ENCODE measurements around the gene ISLR2. TPM values are rescaled to one million over a fixed set of nuclear protein-coding genes. Genes with fewer than 3 reads are reported as not detected.
"Not testable (repeated sequence)": the region's sequence is repeated elsewhere in the genome, so short reads cannot be mapped to it uniquely, and the experiment has no call there.

ISLR2 gene
- polyA plus RNA-seq, 1 donor (not counting 4 experiments of a cell fraction or from before 2014, with no cell fraction given) = not detected

DNA sequence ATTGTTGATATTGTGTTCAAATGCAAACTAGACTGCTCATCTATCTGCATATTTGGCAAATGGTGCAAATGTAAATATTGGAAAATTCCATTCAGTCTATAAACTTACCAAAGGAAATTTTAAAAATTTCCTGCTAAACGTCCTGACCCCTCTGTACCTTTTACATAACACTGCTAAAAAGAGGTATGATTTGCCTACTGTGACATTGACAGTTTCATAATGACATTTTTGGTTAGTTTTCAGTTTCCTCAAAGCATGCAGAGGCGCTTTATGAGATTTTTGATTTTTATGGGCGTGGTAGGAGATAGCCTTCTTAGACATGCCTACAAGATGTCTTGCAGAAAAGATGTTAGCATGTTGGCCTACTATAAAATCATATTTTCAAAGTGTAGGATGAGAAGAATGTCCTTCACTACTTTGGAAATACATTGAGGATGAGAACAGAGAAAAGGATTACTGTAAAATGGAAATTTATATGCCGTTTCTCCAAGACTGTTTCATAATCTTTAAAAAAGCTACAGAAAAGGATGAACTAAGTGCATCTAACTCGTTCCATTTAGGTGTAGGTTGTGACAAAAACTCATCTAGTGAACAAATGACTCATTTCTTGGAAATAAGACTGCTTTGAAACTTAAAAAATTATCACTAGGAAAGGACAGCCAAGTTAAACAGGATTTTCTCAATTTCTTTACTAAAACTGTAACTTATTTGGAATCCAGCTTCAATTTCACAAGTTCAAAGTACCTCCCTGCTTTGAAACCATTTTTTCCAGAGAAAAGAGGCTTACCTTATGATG lies 28.7 kb downstream of the ISLR2 start:
- DNase-seq (ENCODE audit: low read depth, low spot score) (no peak), FAIRE-seq (no peak)
- Histone ChIP-seq H3K27ac (ENCODE audit: control insufficient read depth, insufficient read depth, low read length) (no peak overlapping the region), H3K27me3 (ENCODE audit: control insufficient read depth, extremely low read depth, insufficient read depth, low read length) (peaks cover 11% of the 10 kb centered on the region), H3K4me2 (ENCODE audit: control insufficient read depth, extremely low read depth, insufficient read depth, low read depth, low read length) (no peak overlapping the region), H2AFZ (ENCODE audit: control insufficient read depth, low read length) (no peak overlapping the region), H3K36me3 (ENCODE audit: control insufficient read depth in 2 of 2, extremely low read depth in 1 of 2, insufficient read depth in 2 of 2, low read length in 2 of 2) (no peaks in the 10 kb centered on the region), H3K4me1 (ENCODE audit: control insufficient read depth, extremely low read depth, insufficient read depth, low read length) (no peaks in the 10 kb centered on the region), H4K20me1 (ENCODE audit: control insufficient read depth, extremely low read depth, insufficient read depth, low read length) (no peaks in the 10 kb centered on the region), H3K79me2 (ENCODE audit: control insufficient read depth, insufficient read depth, low read length) (no peaks in the 10 kb centered on the region), H3K9ac (ENCODE audit: control insufficient read depth, extremely low read depth, insufficient read depth, low read length) (no peak overlapping the region), H3K9me1 (ENCODE audit: control insufficient read depth, extremely low read depth, insufficient read depth, low read length) (peaks cover under 1% of the 10 kb centered on the region), H3K9me3 (ENCODE audit: control insufficient read depth, low read depth, low read length) (no peaks in the 10 kb centered on the region), H3K4me3 (ENCODE audit: control insufficient read depth in 2 of 3, extremely low read depth in 1 of 3, insufficient read depth in 2 of 3, low read depth in 1 of 3, low read length in 3 of 3) (no peak overlapping the region)
- dilution Hi-C loops (cut with MboI; ENCODE audit: extremely low pct_ligation_motif_present, low sequenced_read_pairs) = no loop called here
- no peak for TF ChIP-seq EZH2 (IDR thresholded peaks at IDR 0.05; ENCODE audit: low read length)
- TF ChIP-seq, protein P1, sequence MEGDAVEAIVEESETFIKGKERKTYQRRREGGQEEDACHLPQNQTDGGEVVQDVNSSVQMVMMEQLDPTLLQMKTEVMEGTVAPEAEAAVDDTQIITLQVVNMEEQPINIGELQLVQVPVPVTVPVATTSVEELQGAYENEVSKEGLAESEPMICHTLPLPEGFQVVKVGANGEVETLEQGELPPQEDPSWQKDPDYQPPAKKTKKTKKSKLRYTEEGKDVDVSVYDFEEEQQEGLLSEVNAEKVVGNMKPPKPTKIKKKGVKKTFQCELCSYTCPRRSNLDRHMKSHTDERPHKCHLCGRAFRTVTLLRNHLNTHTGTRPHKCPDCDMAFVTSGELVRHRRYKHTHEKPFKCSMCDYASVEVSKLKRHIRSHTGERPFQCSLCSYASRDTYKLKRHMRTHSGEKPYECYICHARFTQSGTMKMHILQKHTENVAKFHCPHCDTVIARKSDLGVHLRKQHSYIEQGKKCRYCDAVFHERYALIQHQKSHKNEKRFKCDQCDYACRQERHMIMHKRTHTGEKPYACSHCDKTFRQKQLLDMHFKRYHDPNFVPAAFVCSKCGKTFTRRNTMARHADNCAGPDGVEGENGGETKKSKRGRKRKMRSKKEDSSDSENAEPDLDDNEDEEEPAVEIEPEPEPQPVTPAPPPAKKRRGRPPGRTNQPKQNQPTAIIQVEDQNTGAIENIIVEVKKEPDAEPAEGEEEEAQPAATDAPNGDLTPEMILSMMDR (optimal IDR thresholded peaks at IDR 0.05 in 1 of 3, IDR thresholded peaks at IDR 0.05 in 1 of 3, conservative IDR thresholded peaks at IDR 0.05 in 1 of 3; ENCODE audit: extremely low read depth in 1 of 3, insufficient read depth in 2 of 3, low read length in 3 of 3) = no peak

DNA sequence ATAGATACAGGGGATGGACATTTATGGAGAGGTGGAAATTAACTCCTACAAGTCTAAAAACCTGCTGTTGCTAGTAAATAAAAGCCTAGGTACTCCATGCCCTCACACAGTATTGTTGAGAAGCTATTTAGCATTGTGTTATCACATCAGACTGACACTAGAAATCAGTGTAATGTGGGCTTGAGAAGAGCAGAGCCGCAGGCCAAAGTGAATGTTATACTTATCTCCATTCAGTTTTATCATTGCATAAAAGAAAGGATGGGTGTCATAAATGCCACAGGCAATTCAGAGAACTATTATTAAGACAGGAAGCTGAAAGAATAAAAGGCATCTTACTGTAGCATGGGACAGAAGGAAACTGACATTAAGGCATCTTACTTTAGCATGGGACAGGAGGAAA lies 29.4 kb downstream of the ISLR2 start:
- no peaks in the 10 kb centered on the region for H3K36me3 ChIP-seq (ENCODE audit: control insufficient read depth in 2 of 2, extremely low read depth in 1 of 2, insufficient read depth in 2 of 2, low read length in 2 of 2)
- peaks cover 2% of the 10 kb centered on the region for H3K9me1 ChIP-seq (ENCODE audit: control insufficient read depth, extremely low read depth, insufficient read depth, low read length)
- dilution Hi-C loops (cut with MboI; ENCODE audit: extremely low pct_ligation_motif_present, low sequenced_read_pairs) = no loop called here
- H3K27ac ChIP-seq (ENCODE audit: control insufficient read depth, insufficient read depth, low read length) = no peak overlapping the region
- H3K79me2 ChIP-seq (ENCODE audit: control insufficient read depth, insufficient read depth, low read length) = no peaks in the 10 kb centered on the region
- no peak overlapping the region for H2AFZ ChIP-seq (ENCODE audit: control insufficient read depth, low read length)
- H3K9me3 ChIP-seq (ENCODE audit: control insufficient read depth, low read depth, low read length) = no peaks in the 10 kb centered on the region
- H3K4me3 ChIP-seq (ENCODE audit: control insufficient read depth in 2 of 3, extremely low read depth in 1 of 3, insufficient read depth in 2 of 3, low read depth in 1 of 3, low read length in 3 of 3) = no peak overlapping the region
- DNase-seq (ENCODE audit: low read depth, low spot score) = no peak
- H3K27me3 ChIP-seq (ENCODE audit: control insufficient read depth, extremely low read depth, insufficient read depth, low read length) = peaks cover 11% of the 10 kb centered on the region
- no peak overlapping the region for H3K9ac ChIP-seq (ENCODE audit: control insufficient read depth, extremely low read depth, insufficient read depth, low read length)
- no peak for FAIRE-seq
- no peak overlapping the region for H3K4me2 ChIP-seq (ENCODE audit: control insufficient read depth, extremely low read depth, insufficient read depth, low read depth, low read length)
- H4K20me1 ChIP-seq (ENCODE audit: control insufficient read depth, extremely low read depth, insufficient read depth, low read length) = no peaks in the 10 kb centered on the region
- no peaks in the 10 kb centered on the region for H3K4me1 ChIP-seq (ENCODE audit: control insufficient read depth, extremely low read depth, insufficient read depth, low read length)
- no peak for TF ChIP-seq EZH2 (IDR thresholded peaks at IDR 0.05; ENCODE audit: low read length)
- TF ChIP-seq, protein P1 (optimal IDR thresholded peaks at IDR 0.05 in 1 of 3, IDR thresholded peaks at IDR 0.05 in 1 of 3, conservative IDR thresholded peaks at IDR 0.05 in 1 of 3; ENCODE audit: extremely low read depth in 1 of 3, insufficient read depth in 2 of 3, low read length in 3 of 3) = no peak

DNA sequence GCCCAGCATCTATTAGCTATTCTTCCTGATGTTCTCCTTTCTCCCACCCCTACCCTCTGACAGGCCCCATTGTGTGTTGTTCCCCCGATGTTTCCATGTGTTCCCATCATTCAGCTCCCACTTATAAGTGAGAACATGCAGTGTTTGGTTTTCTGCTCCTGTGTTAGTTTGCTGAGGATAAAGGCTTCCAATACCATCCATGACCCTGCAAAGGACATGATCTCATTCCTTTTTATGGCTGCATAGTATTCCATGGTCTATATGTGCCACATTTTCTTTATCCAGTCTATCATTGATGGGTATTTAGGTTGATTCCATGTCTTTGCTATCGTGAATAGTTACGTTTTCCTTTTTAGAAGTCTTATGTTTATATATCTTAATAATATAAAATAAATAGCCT lies 30.0 kb downstream of the ISLR2 start:
- FAIRE-seq = not testable (repeated sequence)

DNA sequence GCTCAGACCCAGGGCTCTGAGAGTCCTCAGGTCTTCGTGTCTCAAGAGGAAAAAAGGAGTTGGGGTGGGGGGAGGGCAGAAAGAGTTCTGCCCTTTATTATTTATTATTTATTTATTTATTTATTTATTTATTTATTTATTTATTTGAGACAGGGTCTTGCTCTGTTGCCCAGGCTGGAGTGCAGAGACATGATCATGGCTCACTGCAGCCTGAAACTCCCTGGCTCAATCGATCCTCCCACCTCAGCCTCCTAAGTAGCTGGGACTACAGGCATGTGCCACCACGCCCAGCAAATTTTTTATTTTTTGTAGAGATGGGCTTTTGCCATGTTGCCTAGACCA lies 31.8 kb downstream of the ISLR2 start:
- not testable (repeated sequence) for H3K9ac ChIP-seq (ENCODE audit: control insufficient read depth, extremely low read depth, insufficient read depth, low read length)

More for the DNA sequence above, 30.0 kb downstream of the ISLR2 start:
- H3K4me2 ChIP-seq (ENCODE audit: control insufficient read depth, extremely low read depth, insufficient read depth, low read depth, low read length); H3K79me2 ChIP-seq (ENCODE audit: control insufficient read depth, insufficient read depth, low read length); H3K9me3 ChIP-seq (ENCODE audit: control insufficient read depth, low read depth, low read length); H2AFZ ChIP-seq (ENCODE audit: control insufficient read depth, low read length); H3K4me3 ChIP-seq (ENCODE audit: control insufficient read depth in 2 of 3, extremely low read depth in 1 of 3, insufficient read depth in 2 of 3, low read depth in 1 of 3, low read length in 3 of 3); DNase-seq (ENCODE audit: low read depth, low spot score); H3K36me3 ChIP-seq (ENCODE audit: control insufficient read depth in 2 of 2, extremely low read depth in 1 of 2, insufficient read depth in 2 of 2, low read length in 2 of 2); H3K9me1 ChIP-seq (ENCODE audit: control insufficient read depth, extremely low read depth, insufficient read depth, low read length); H3K4me1 ChIP-seq (ENCODE audit: control insufficient read depth, extremely low read depth, insufficient read depth, low read length); H3K9ac ChIP-seq (ENCODE audit: control insufficient read depth, extremely low read depth, insufficient read depth, low read length); H4K20me1 ChIP-seq (ENCODE audit: control insufficient read depth, extremely low read depth, insufficient read depth, low read length); H3K27ac ChIP-seq (ENCODE audit: control insufficient read depth, insufficient read depth, low read length); dilution Hi-C loops (cut with MboI; ENCODE audit: extremely low pct_ligation_motif_present, low sequenced_read_pairs): not testable (repeated sequence)
- H3K27me3 ChIP-seq (ENCODE audit: control insufficient read depth, extremely low read depth, insufficient read depth, low read length) = peaks cover 11% of the 10 kb centered on the region

More for the DNA sequence above, 31.8 kb downstream of the ISLR2 start:
- H3K9me3 ChIP-seq (ENCODE audit: control insufficient read depth, low read depth, low read length); H4K20me1 ChIP-seq (ENCODE audit: control insufficient read depth, extremely low read depth, insufficient read depth, low read length); H3K4me2 ChIP-seq (ENCODE audit: control insufficient read depth, extremely low read depth, insufficient read depth, low read depth, low read length); H3K27me3 ChIP-seq (ENCODE audit: control insufficient read depth, extremely low read depth, insufficient read depth, low read length); H3K36me3 ChIP-seq (ENCODE audit: control insufficient read depth in 2 of 2, extremely low read depth in 1 of 2, insufficient read depth in 2 of 2, low read length in 2 of 2); dilution Hi-C loops (cut with MboI; ENCODE audit: extremely low pct_ligation_motif_present, low sequenced_read_pairs); H3K4me3 ChIP-seq (ENCODE audit: control insufficient read depth in 2 of 3, extremely low read depth in 1 of 3, insufficient read depth in 2 of 3, low read depth in 1 of 3, low read length in 3 of 3); FAIRE-seq; DNase-seq (ENCODE audit: low read depth, low spot score); H3K4me1 ChIP-seq (ENCODE audit: control insufficient read depth, extremely low read depth, insufficient read depth, low read length); H3K27ac ChIP-seq (ENCODE audit: control insufficient read depth, insufficient read depth, low read length); H3K79me2 ChIP-seq (ENCODE audit: control insufficient read depth, insufficient read depth, low read length); H3K9me1 ChIP-seq (ENCODE audit: control insufficient read depth, extremely low read depth, insufficient read depth, low read length); H2AFZ ChIP-seq (ENCODE audit: control insufficient read depth, low read length): not testable (repeated sequence)
